GM19193 (cell line): Measurements from ENCODE around the gene TACR3.

Source experiments
- POLR2A ChIP-seq: IDR thresholded peaks from 4 replicates; pipeline ENCODE4 v1.6.1; 2011; ENCODE audit not compliant: insufficient read depth, insufficient read length; ENCODE audit errors: extremely low read depth

The TACR3 gene

DNA sequence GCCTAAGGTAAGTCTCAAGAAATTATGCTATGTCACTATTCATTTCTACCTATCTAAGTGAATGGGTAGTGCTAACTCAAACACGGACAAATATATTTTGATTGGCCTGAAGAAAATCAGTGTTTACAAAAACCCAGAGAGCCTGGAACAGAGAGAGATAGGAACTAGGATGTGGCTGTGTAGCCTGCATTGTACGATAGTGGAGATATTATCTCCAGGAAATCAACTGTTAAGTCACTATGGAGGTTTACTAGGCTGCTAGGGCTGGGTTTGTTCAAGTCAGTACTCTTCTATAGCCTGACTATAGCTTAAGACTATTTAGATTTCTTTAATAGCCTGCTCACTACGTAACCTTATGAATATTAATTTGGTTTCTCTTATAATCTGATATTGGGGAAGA, 127.9 kb downstream of the TACR3 start:
- TF ChIP-seq POLR2A, result no peak

DNA sequence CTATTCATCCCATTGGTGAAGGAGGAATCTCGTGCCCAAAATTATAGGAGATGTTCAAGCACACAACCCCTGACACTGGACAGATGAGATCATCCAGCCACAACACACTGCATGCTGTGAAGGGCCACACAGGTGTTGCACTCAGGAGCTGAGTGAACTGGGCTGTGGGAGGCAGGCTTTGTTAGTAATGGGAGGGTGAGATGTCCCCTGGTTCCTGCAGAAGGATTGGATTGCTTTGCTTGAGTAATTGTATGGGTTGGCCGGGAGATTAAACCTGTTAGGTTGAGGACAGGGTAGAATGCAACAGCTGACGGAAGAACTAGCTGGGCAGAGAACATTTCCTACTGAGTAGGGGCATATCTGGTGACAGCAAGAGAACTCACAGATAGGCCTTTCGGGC, 152.2 kb downstream of the TACR3 start:
- no peak for TF ChIP-seq POLR2A
